GM23248 (cell line): Measurements from ENCODE around the gene EFCAB8.

ENCODE experiments used
- EZH2 ChIP-seq: fragments of 200-600 bp; sonication (generic); IDR thresholded peaks from 2 replicates; pipeline ENCODE4 v1.6.1; 2018; ENCODE audit warnings: antibody characterized with exemption, mild to moderate bottlenecking; ENCODE audit not compliant: insufficient read depth, poor library complexity, severe bottlenecking
- EZH2phosphoT487 ChIP-seq: fragments of 200-600 bp; sonication (generic); IDR thresholded peaks from 2 replicates; pipeline ENCODE4 v1.6.1; 2018; ENCODE audit warnings: antibody characterized with exemption, moderate library complexity, mild to moderate bottlenecking, low read depth; ENCODE audit not compliant: insufficient read depth

DNA sequence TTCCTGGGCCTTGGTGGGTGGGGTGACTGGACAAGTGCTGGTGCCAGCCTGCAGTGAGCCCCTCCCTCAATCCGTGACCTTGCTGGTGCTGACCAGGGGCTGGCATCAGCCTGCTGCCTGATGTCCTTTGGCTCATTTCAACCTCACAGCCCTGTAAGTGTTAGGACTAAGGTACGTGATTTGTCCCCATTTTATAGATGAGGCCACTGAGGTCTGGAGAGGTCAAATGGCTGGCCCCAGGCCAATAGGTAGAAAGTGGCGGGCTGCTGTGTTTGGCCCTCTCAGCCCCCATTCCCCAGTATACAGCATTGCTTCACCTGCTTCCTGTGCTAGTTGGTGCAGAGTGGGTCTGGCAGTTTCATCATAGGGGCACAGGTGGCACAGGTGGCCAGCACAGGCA lies 20.1 kb downstream of the EFCAB8 start:
- no peak for TF ChIP-seq EZH2
- no peak for TF ChIP-seq EZH2phosphoT487
